Nephron progenitor cell (in vitro differentiated cells): ENCODE measurements around the gene ACAP3.

ENCODE experiments used
- DNase-seq: peaks from one replicate; pipeline ENCODE4 v3.0.0; 2021
- H3K27ac Mint-ChIP-seq: 2 replicates; pipeline ENCODE4 v1.8.0; 2021; ENCODE audit warnings: mild to moderate bottlenecking, moderate library complexity, mixed read lengths
- H3K27me3 Mint-ChIP-seq: 2 replicates; pipeline ENCODE4 v1.8.0; 2021; ENCODE audit warnings: mild to moderate bottlenecking, low read depth, mixed read lengths; ENCODE audit not compliant: poor library complexity
- H3K36me3 Mint-ChIP-seq: 2 replicates; pipeline ENCODE4 v1.8.0; 2021; ENCODE audit warnings: low read depth, mixed read lengths
- H3K4me1 Mint-ChIP-seq: 2 replicates; pipeline ENCODE4 v1.8.0; 2021; ENCODE audit warnings: mixed read lengths
- H3K4me3 Mint-ChIP-seq: 2 replicates; pipeline ENCODE4 v1.8.0; 2021; ENCODE audit warnings: mild to moderate bottlenecking, moderate library complexity, mixed read lengths
- H3K9me3 Mint-ChIP-seq: 2 replicates; pipeline ENCODE4 v1.8.0; 2021; ENCODE audit warnings: mild to moderate bottlenecking, moderate library complexity, mixed read lengths
- CTCF ChIP-seq: fragments of 200-600 bp; sonication (generic); IDR thresholded peaks from 2 replicates; pipeline ENCODE4 v1.5.0; 2021; ENCODE audit warnings: antibody characterized with exemption

ACAP3 gene

DNA sequence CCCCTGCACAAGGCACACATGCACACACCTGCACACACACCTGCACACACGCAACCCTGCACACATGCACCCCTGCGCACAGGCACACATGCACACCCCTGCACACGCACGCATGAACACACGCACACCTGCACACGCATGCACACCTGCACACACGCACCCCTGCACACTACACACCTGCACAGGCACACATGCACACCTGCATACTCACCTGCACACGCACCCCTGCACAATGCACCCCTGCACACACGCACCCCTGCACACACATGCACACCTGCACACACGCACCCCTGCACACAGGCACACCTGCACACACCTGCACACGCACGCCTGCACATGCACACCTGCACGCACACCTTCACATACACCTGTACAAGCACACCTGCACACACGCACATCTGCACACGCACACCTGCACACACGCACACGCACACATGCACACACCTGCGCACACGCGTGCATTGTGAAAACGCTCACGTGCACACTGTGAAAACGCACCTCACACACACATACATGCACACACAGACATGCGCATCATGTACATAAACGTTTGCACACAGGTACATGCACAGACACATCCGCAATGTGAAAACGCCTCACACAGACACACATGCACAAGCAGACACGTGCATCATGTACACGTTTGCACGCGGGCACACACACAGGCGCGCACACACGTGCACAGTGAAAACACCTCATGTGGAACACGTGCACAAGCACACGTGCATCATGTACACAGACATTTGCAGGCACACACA is 33.2 kb upstream of the ACAP3 start:
- H3K27me3 Mint-ChIP-seq: no peaks in the 10 kb centered on the region
- peaks cover 12% of the 10 kb centered on the region for H3K36me3 Mint-ChIP-seq
- no peaks in the 10 kb centered on the region for H3K9me3 Mint-ChIP-seq
- H3K4me3 Mint-ChIP-seq: no peak overlapping the region
- no peaks in the 10 kb centered on the region for H3K4me1 Mint-ChIP-seq
- peak overlapping the region; percentile 59 for H3K27ac Mint-ChIP-seq
- TF ChIP-seq CTCF: no peak
- DNase-seq: no peak

DNA sequence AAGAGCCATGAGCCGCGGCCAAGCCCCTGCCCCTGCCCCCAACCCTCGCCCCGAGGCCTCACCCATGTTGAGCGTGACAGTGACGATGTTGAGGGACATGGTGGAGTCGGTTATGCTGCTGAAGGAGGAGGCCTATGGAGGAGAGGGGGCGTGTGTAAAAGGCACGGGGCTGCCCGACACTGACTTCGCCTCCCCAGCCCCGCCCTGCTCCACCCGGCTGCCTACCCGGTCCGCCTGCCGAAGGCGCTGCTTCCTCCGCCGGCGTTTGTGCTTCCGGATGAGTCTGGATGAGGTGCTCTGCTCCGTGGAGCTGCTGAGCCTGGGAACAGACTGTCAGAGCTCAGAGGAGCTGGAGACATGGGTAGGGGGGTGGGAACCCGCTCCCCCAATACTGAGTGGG is 32.5 kb upstream of the ACAP3 start:
- no peak for DNase-seq
- H3K4me3 Mint-ChIP-seq: no peak overlapping the region
- peaks cover 13% of the 10 kb centered on the region for H3K36me3 Mint-ChIP-seq
- no peaks in the 10 kb centered on the region for H3K27me3 Mint-ChIP-seq
- peaks cover 1% of the 10 kb centered on the region for H3K4me1 Mint-ChIP-seq
- no peak overlapping the region for H3K27ac Mint-ChIP-seq
- H3K9me3 Mint-ChIP-seq: no peaks in the 10 kb centered on the region
- no peak for TF ChIP-seq CTCF

- H3K9me3 Mint-ChIP-seq: no peaks in the 10 kb centered on the region
- H3K36me3 Mint-ChIP-seq: peaks cover 16% of the 10 kb centered on the region
- H3K4me3 Mint-ChIP-seq: no peak overlapping the region
- no peak for TF ChIP-seq CTCF
- DNase-seq: no peak
- H3K27ac Mint-ChIP-seq: no peak overlapping the region
- H3K27me3 Mint-ChIP-seq: no peaks in the 10 kb centered on the region
- peaks cover 4% of the 10 kb centered on the region for H3K4me1 Mint-ChIP-seq
Measured at GRCh38 chr1:1338278-1338677, 30.5 kb upstream of the ACAP3 start.

- Mint-ChIP-seq H3K4me1 (peaks cover 4% of the 10 kb centered on the region), H3K9me3 (no peaks in the 10 kb centered on the region), H3K36me3 (peaks cover 16% of the 10 kb centered on the region), H3K27ac (no peak overlapping the region), H3K27me3 (no peaks in the 10 kb centered on the region), H3K4me3 (no peak overlapping the region)
- TF ChIP-seq CTCF: no peak
- peak; percentile 33 for DNase-seq
Measured at GRCh38 chr1:1337793-1338147, 30.0 kb upstream of the ACAP3 start.

DNA sequence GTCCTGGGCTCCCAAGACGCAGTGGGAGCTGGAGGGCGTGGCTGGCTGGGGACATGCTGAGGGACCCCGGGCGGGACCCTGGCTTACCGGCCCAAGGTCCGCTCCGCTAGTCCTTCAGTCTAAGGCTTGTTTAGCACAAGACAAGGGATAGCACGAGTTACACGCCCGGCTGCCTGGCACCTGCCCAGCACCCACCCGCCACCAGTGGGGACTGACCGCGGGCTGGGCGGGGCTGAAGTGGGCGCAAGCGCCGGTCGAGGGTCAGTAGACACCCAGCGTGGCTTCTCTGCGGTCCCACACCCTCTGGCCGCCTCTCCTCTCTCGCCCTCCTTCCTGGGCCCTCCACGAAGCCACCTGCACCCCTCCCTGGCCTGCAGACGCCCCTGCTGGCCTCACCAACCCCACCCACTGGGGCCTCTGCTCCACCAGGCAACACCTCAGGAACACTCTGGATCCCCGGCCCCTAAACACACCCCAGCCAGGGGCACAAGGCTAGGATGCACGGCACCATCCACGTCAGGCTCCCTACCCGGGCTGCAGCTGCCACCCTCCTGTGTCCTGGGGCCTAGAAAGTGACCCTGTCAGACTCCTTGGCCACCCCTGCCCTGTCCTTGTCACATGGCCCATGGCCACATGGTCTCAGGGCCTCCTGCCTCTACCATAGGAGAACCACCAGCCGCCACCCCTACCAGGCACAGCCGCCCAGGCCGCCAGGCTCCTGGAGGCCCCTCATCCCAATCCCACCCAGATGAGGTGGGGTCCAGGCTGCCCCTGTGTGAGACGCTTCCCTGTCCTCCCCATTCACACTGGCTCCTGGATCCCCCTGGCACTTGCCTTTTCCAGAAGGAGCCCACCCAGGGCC is 29.4 kb upstream of the ACAP3 start:
- no peaks in the 10 kb centered on the region for H3K27me3 Mint-ChIP-seq
- H3K4me3 Mint-ChIP-seq: no peak overlapping the region
- DNase-seq: no peak
- H3K4me1 Mint-ChIP-seq: peaks cover 4% of the 10 kb centered on the region
- no peaks in the 10 kb centered on the region for H3K9me3 Mint-ChIP-seq
- no peak for TF ChIP-seq CTCF
- H3K27ac Mint-ChIP-seq: no peak overlapping the region
- peaks cover 16% of the 10 kb centered on the region for H3K36me3 Mint-ChIP-seq
